NCI-H187 treated with DMSO at 0.1 percent for 48 hours (cell line): Measurements from ENCODE around the gene EIF2S2.

Experiments used
- DNase-seq: peaks from one replicate; lab custom pipeline; 2025; lab: John Stamatoyannopoulos, UW

Gene EIF2S2

DNA sequence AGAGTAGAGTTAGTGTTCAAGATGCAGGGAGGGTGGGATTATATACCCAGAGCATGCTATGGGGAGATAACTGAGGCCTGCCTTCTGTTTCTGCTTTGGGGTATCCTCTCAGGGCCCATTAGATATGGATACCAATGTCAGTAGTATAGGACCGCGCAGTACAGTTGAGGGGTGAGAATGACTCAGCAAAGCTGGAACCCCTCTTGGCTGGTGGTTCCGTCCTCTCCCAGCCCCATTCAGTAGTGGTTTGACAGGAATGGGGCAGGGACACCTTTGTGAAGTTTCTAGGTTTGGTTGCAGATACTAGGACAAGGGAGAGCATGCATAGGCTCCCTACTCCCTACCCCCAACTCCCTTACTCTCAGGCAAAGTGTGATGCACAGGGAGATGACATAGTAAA is 47.8 kb downstream of the EIF2S2 start:
- no peak for DNase-seq

DNA sequence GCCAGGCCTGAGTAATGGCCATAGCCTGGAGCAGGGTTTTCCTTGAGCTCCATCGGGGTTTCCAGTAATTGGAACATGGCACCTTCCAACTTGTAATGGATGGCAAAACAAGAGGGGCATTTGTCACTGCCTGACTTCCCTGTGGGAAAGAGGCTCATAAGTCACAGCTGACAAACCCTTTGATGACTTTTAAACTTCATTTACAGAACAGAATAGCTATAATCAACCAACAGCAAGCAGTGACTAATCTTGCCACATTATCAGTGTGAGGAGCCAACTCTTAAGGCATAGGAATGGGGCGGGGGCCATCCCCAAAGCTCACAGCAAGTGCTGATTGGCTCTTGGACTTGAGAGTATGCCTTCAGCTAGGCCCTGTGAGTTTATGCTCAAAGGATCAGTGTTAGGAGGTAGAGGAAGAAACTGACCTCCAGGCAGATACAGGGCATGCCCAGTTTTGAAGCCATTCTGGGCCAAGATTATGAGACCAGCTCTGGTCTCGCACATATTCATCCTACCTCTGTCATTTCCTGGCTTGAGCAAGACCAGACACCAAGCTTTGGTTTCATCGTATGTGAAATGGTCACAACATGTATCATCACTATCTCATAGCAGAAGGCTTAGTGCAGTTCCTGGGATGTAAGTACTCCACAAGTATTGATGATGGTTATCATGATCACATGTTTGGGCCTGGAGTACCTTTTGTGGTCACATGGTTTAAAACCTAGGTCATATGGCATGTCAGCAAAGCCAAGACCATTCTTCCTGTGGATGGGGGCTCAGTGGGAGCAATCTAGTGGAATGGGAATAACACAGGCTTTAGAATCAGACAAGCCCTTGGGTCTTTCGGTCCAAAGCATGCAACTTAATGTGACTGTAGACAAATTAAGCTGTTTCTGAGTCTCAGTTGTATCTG is 49.2 kb downstream of the EIF2S2 start:
- DNase-seq = no peak

DNA sequence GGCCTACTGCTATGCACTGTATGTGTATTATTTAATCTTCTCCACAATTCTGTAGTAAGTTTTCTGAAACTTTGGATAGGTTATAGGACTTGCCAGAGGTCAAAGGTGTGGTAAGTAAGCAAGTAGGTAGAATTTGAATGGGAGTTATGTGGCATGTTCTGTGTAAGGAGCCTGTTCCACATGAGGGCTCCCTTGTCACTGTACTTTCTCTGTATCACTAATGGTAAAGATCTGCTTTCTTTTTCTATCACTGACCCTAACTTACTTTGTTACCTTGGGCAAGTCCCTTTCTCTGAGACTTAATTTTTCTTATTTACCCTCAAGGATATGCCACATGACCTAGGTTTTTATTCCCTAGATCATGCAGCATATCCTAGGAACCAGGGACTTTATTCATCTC is 50.3 kb downstream of the EIF2S2 start:
- no peak for DNase-seq

DNA sequence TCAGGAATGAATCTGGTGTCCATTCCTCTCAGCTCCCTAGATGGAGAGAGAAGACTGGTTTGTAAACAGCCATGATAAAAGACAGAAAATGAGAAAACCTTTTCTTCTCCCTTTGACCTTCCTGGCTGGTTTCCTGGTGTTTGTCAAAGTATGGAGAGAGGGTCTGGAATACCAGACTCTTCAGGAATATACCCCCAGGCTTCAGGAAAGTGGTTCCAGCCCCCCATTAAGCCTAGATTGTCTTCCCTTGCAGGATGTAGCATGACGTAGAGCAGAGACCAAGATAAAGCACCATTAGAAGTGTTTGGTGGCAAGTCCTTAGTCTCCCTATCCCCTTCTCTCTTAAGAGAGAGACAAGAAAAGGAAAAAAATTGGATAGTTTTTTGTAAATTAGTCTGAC is 51.1 kb downstream of the EIF2S2 start:
- no peak for DNase-seq

DNA sequence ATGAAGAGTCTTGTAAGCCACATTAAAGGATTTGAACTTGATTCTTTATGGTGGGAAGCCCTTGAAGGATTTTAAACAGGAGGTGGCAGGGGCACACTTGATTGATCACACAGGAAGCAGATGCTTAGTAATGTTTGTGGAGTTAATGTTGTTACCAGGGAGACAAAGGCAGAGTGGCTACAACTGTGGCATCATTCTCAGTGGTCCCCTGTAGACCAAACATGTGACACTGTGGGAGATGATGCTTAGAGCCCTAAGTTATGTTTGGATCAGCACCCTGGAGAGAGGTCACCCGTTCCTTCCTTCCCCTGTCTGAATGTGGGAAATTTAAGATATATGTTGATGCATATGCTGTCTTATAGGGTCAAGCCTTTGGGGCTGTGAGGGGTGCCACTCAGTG is 53.2 kb downstream of the EIF2S2 start:
- DNase-seq = no peak

DNA sequence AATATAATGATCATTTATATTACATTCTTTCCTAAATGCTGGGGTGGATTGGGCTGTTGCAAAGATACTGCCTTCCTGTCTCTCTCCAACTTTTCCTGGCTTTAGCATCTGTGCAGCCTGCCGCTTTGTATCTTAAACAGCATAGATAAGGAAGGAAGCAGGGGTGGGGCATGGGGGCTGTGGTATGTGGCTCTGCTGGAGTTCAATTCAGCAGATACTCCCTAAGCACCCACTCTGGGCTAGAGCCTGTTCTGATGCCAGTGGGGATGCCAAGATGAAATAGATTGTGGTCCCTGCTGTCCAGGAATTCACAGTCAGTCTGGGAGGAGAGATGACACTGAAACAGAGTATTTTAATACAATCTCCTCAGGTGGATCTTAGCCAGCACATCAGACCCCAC is 56.8 kb downstream of the EIF2S2 start:
- no peak for DNase-seq

DNA sequence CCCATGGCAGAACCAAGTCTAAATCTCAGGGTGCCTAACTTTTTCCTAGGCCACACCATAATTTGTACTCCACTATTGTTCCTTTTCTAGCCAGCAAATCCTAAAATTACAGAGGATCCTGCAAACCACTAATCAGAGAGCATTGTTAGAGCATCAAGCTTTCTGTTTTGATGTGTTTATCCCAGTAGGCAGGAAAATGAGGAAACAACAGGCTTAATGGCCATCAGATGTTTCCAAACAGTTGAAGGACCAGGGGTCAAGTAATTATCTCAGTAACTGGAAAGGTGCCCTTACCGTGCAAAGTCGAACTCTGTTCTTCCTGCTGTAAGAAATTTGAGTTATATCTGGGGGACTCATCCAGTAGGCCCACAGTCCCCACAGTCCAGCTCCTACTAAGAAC is 59.6 kb downstream of the EIF2S2 start:
- DNase-seq = no peak

DNA sequence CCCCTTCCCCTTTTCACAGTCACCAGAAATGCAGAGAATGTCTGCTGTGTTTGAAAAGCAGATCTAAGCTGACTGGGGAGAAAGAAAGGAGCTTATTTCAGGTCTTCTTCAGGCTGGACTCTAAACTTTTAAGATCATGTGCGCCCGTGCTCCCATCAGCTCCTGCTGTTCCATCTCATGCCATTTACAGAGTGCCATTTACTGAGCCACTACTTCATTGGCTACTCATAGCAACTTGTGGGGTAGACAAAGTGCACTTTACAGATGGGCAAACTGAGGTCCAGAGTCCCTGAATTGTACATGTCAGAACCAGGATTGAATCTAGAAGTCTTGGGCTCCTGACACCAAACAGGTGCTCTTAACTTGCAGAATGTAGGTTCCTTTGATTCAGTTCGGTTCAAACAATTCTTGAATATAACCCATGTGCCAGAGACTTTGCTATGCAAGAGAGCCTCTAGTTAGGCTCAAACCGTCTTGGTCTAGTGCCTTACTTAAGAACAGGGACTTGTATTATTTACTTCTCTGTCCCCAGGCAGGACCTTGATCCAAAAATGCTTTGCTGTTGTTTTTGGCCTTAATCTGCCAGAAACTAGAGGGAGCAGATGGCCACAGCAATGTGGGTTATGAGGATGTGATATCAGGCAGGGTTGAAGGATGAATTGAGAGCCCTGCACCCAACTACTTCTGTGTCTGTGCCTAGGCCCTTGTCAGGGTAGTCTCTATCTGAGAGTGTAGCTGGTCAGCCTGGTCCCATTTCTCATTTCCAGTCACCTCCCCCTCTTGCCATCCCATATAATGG is 61.9 kb downstream of the EIF2S2 start:
- no peak for DNase-seq

DNA sequence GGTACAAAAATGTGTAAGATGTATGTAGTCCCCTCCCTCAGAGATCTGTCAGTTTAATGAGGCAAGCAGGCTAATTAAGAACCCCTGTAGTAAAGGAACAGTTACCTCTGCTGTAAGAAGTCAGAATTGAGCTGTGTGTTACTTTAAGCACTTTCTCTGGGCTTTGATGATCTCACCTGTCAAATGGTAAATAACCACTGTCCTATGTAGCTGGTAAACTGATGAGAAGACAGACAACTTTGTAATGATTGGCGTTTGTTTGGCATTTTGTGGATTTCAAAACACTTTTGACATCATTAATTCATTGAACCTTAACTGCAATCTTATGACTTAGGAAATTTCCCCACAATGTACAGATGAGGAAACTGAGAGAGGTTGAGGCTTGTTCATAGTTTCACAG is 62.7 kb downstream of the EIF2S2 start:
- no peak for DNase-seq

DNA sequence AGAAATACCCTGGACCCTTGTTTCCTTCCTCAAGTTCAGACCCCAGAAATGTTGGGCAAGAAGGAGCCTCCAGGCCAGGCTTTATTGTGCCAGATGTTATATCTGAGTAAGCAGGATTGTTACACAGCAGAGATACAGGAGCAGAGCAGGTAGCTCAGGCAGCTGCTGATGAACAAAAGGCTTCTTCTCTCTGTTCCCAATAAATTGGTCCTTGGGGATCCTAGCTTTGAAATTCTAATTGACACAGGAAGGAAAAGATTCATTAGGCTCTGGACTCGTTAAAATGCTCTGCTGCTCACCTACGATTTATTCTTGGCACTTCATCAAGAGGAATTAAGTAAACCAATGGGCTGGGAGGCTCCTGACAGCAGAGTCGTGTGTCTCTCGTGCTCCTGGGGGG is 64.1 kb downstream of the EIF2S2 start:
- DNase-seq = no peak

DNA sequence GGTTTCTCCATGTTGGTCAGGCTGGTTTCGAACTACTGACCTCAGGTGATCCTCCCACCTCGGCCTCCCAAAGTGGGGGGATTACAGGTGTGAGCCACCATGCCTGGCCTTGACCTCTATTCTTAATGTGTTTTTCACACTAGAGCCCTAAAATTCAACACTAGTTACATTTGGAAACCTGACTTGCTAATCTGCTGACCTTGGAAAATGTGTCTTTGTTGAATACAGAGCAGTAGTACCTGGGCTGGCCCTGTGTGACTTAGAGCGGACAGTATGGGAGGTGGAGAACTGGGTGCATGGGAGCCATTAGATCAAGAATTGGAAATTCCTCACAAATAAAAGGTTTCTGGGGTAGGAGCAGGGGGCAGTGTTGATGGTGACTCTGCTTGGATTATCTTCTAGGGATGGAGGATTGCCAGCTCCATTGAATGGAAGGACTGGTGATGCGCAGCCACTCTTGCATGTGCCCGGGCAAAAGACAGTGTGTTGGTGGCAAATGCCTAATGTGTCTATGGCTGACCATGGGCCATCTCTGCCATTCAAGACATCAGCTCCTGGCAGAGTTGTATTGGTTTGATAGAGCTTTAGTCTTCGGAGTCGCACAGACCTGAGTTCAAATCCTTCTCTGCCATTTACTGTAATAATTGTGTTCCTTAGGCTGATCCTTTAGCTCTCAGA is 64.9 kb downstream of the EIF2S2 start:
- no peak for DNase-seq

DNA sequence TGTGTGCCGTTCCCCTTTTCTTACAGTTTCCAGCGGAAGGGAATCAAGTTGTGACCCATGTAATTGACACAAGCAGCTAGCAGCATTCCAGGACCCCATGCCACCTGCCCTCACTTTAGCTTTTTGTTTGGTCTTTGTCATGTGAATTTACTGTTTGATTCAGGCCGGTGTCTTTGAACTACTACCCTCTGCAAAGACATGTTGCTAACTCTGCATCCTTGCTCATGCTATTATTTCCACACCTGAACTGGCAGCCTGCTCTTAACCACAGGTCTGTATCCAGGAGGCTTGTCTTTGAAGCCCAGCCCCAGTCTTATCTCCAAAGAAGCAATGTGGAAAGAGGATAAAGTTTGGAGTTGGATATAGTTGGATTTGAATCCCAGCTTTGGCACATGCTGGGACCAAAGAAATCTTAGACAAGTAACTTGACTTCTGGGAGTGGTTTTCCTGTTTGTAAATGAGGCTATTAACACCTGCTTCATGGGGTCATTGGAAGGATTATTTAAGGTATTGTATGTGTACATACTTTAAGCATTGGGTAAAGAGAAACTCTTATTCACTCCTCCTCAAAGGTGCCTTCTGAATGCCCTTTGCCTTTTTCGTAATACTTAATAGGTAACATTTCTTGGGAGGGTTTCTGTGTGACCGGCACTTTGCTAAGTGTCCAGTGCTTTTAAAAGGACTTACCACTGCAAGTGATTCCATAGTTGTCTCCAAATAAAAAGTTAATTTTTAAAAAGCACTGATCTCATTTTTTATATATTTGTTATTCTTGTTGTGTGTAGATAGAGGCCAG is 65.9 kb downstream of the EIF2S2 start:
- DNase-seq = no peak

DNA sequence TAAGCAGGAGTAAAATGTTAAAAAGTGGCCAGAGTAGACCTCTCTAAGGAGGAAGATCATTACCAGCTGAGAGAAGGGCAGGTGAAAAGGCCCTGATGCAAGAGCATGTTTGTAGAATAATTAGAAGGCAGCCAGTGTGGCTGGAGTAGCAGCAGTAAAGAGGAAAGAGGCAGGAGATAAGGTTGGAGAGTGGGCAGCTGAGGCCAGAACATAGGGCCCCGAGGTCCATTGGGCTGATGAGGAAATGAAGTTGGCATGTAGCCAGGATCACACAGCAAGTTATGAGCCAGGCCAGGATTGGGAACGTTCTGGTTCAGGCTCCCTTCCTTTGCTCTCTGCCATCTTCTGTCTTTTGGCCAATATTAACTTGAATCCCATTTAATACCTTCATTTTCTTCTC is 66.7 kb downstream of the EIF2S2 start:
- no peak for DNase-seq

DNA sequence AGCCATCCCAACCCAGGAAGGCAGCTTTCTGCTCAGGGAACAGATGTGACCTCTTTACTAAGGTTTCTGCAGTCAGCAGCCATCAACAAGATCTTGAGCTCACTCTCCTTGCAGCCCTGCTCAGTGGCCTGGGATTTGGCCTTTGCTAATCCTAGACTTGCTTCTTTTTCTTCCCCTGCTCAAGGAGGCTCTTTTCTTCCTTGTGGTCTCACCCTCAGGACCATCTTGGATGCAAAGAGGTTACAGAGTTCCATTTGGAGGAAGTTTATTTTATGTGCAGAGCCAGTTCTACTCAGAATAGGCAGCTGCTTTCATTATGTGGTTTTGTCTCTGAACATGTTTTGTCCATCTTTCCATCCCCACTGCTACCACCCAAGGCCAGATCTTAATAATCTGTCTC is 69.0 kb downstream of the EIF2S2 start:
- no peak for DNase-seq

DNA sequence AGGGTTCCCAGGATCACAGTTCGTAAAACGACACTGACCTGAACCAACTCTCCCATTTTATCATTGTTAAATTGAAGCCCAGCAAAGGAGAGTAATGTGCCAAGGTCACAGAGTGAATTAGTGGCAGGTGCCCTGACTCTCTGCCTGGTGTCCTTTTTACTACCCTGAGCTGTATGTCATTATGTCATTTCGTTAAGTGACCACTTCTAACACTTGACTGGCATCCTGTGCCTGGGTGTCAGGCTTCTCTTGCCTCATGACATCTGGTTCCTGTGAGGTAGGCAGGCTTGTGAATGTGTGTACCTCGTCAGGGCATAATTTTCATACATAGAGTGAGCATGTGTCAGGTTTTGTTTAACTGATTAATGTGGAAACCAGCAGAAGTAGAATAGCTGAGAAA is 69.8 kb downstream of the EIF2S2 start:
- DNase-seq = peak; percentile 57

DNA sequence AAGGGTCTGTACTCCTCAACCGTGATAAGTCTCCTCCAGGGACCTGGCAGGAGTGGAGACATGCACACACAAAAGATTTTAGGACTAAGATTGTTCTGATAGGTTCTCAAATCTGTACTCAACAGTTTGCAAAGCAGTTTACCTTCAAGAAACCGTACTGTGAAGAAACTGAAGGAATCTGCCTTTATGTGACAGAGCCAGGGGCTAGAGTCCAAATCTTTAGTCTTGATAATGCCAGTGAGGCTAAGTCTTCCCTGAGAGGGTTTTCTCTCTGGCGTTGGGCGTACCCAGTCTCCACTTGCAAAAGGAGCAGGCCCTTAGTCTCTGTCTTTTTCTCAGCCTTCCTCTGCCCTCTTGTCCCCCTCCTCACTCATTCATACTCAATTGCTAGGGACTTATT is 70.8 kb downstream of the EIF2S2 start:
- no peak for DNase-seq

DNA sequence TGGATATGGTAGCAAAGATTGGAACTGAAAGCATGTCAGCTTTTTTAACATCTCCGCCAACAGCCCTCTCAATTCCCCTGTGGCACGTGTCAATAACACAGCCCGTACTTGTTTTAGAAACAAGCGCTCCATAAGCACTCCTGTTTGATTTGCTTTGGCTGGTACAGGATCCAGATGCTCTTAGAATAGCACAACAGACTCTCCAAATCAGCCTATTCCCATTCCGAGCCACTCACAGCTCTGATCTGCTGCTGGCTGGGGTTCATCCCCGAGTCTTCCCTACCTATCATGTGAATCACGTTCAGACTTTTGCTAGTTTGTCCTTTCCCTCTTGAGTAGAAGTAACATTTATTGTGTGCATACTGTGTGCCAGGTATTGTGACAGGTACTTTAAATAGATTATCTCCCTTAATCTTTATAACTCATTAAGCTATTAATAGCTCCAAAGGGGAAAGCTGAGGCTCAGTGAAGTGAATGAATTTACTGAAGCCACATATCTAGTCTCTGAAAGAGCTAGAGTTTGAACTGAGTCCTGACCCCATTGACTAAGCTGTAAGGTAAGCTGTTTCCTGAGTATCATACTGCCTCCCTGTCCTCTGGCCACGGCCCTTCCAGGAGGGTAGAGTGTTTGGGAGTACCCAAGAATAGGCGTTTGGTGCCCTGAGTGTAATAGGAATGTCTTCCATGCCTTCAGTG is 71.6 kb downstream of the EIF2S2 start:
- DNase-seq = no peak
